Activated CD4-positive, alpha-beta memory T cell treated with anti-CD3 and anti-CD28 coated beads, Interleukin-2, amount 10 ng/mL, durations not matched to agents 7 days and 5 days (primary cell): ENCODE data around the gene TECPR1. TPM values are rescaled to one million over a fixed set of nuclear protein-coding genes. Genes with fewer than 3 reads are reported as not detected.
A peak's percentile ranks its signal among the peaks of the same experiment; 100 is the strongest.

ENCODE experiments used
- CTCF ChIA-PET: fragments of 350-600 bp; sonication (Branson Sonifier 250); formaldehyde crosslinking; loops from one replicate; lab custom pipeline; 2021; ENCODE audit warnings: antibody characterized with exemption, inconsistent platforms; lab: Charles Lee
- POLR2A ChIA-PET: fragments of 350-600 bp; sonication (Branson Sonifier 250); formaldehyde crosslinking; loops from one replicate; lab custom pipeline; 2021; ENCODE audit warnings: antibody characterized with exemption; lab: Charles Lee
- DNase-seq: peaks from one replicate; pipeline ENCODE4 v3.0.0-alpha.2; 2020
- H3K27ac Mint-ChIP-seq: one replicate; pipeline ENCODE4 v1.8.0; 2021; ENCODE audit warnings: mild to moderate bottlenecking, mixed read lengths
- H3K27me3 Mint-ChIP-seq: one replicate; pipeline ENCODE4 v1.8.0; 2021; ENCODE audit warnings: mixed read lengths
- H3K36me3 Mint-ChIP-seq: one replicate; pipeline ENCODE4 v1.8.0; 2021; ENCODE audit warnings: low read depth, mixed read lengths
- H3K4me1 Mint-ChIP-seq: one replicate; pipeline ENCODE4 v1.8.0; 2021; ENCODE audit warnings: mixed read lengths
- H3K4me3 Mint-ChIP-seq: one replicate; pipeline ENCODE4 v1.8.0; 2021; ENCODE audit warnings: mild to moderate bottlenecking, mixed read lengths
- H3K9me3 Mint-ChIP-seq: one replicate; pipeline ENCODE4 v1.8.0; 2021; ENCODE audit warnings: mixed read lengths
- total RNA-seq, 2 experiments: library from RNA; stranded (reverse); gene quantifications; one replicate each; pipeline ENCODE4 v1.2.3, GENCODE V29; 2021

TECPR1 gene
- total RNA-seq, 2 experiments from 2014 or later = 63.9 to 69.4 TPM

- no peaks in the 10 kb centered on the region for H3K9me3 Mint-ChIP-seq
- ChIA-PET POLR2A (interaction anchor here (1.4 to 1.9 kb wide), 2 partner anchors 30 kb away, joined by 6 to 9 read pairs; partner anchors contain the start of gene TECPR1), CTCF (no interaction called here)
- peaks cover 28% of the 10 kb centered on the region for H3K4me1 Mint-ChIP-seq
- peak within 1 kb of the TSS; percentile 68 for H3K27ac Mint-ChIP-seq
- peaks cover 4% of the 10 kb centered on the region for H3K36me3 Mint-ChIP-seq
- H3K27me3 Mint-ChIP-seq = no peaks in the 10 kb centered on the region
- DNase-seq = peak; percentile 92
- H3K4me3 Mint-ChIP-seq = peak within 1 kb of the TSS; percentile 77
Measured at GRCh38 chr7:98280791-98281756, 29.0 kb upstream of the TECPR1 start, which contains the start of gene BRI3. TSS of gene BRI3 (plus strand) at chr7:98281686. CDS start at chr7:98281796, 110 bp downstream.

DNA sequence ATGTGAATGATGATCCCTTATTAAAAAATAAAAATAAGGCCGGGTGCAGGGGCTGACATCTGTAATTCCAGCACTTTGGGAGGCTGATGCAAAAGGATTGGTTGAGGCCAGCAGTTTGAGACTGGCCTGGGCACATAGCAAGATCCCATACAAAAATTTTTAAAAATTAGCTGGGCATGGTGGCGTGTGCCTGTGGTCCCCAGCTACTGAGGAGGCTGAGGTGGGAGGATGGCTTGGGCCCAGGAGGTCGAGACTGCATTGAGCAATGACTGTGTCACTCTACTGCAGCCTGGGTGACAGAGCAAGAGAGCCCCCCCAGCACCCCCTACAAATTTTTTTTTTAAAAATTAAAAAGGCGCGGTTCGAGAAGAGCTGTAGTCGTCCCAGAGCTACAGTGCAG lies 28.3 kb upstream of the TECPR1 start:
- peak overlapping the region; percentile 77 for H3K4me3 Mint-ChIP-seq
- POLR2A ChIA-PET = interaction anchor here (1.4 kb wide), 1 partner anchor 29 kb away, joined by 9 read pairs; the partner anchor contains the start of gene TECPR1
- H3K4me1 Mint-ChIP-seq = peaks cover 28% of the 10 kb centered on the region
- no peaks in the 10 kb centered on the region for H3K27me3 Mint-ChIP-seq
- H3K27ac Mint-ChIP-seq = no peak overlapping the region
- H3K36me3 Mint-ChIP-seq = peaks cover 4% of the 10 kb centered on the region
- CTCF ChIA-PET = no interaction called here
- no peaks in the 10 kb centered on the region for H3K9me3 Mint-ChIP-seq
- no peak for DNase-seq

GRCh38 chr7:98278936-98279335 lies 26.9 kb upstream of the TECPR1 start:
- H3K4me3 Mint-ChIP-seq = no peak overlapping the region
- DNase-seq = no peak
- no peaks in the 10 kb centered on the region for H3K9me3 Mint-ChIP-seq
- ChIA-PET CTCF (interaction anchor here (1.0 kb wide), 1 partner anchor 13 kb away, joined by 5 read pairs; no protein-coding TSS in a partner anchor), POLR2A (no interaction called here)
- H3K4me1 Mint-ChIP-seq = peaks cover 20% of the 10 kb centered on the region
- no peak overlapping the region for H3K27ac Mint-ChIP-seq
- H3K27me3 Mint-ChIP-seq = no peaks in the 10 kb centered on the region
- peaks cover 4% of the 10 kb centered on the region for H3K36me3 Mint-ChIP-seq

DNA sequence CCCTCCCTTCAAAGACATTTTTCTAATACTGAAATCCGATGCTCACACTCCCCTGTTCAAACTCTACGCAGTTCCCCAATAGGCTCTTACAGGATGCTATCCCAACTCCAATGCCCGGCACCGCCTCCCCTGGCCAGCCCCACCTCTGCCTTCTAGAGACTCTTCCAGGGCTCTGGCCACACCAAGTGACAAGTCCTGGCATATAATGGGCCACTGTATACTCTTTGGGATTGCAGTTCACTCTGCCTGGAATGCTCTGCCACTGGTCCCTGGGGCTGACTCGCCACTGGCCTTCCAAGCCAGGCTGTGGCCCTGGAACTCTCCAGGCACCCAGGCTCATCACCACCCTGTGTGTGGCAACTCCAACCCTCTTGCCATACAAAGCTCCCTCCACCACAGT lies 26.4 kb upstream of the TECPR1 start:
- ChIA-PET POLR2A (no interaction called here), CTCF (interaction anchor here (0.6 to 1.0 kb wide), 2 partner anchors 12 to 24 kb away, joined by 3 to 5 read pairs; no protein-coding TSS in a partner anchor)
- H3K27ac Mint-ChIP-seq = no peak overlapping the region
- H3K36me3 Mint-ChIP-seq = peaks cover 4% of the 10 kb centered on the region
- DNase-seq = no peak
- peaks cover 17% of the 10 kb centered on the region for H3K4me1 Mint-ChIP-seq
- no peaks in the 10 kb centered on the region for H3K27me3 Mint-ChIP-seq
- no peaks in the 10 kb centered on the region for H3K9me3 Mint-ChIP-seq
- H3K4me3 Mint-ChIP-seq = no peak overlapping the region

DNA sequence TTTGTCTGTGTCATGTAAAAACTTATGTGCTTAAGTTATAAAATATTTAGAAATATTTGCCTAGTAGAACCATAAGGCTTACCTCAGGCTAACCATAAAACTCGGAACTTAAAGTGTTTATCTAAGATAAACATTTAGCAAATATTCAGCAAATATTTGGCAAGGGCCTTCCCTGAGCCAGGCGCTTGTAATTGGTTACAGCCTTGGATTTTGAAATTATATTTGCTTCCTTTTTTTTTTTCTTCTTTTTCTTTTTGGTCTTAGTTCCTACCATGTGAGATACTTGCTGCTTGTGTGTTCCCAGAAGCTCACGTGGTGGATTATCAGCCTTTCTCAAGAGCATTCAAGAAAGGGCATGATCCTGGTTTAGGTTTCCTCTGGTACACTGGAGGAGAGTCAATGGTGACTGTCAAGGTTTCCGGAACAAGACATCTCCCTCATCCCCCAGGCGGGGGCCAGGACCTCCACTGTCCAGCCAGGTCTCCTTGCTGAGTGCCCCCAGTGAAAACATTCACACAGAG lies 24.3 kb upstream of the TECPR1 start:
- DNase-seq = no peak
- Mint-ChIP-seq H3K4me3 (no peak overlapping the region), H3K27me3 (no peaks in the 10 kb centered on the region), H3K9me3 (no peaks in the 10 kb centered on the region), H3K27ac (no peak overlapping the region), H3K36me3 (no peaks in the 10 kb centered on the region), H3K4me1 (peaks cover 4% of the 10 kb centered on the region)
- CTCF ChIA-PET = no interaction called here
- POLR2A ChIA-PET = no interaction called here

- POLR2A ChIA-PET = interaction anchor here (1.0 to 1.3 kb wide), 2 partner anchors 16 to 17 kb away, joined by 3 read pairs; no protein-coding TSS in a partner anchor
- no peak for DNase-seq
- no peaks in the 10 kb centered on the region for H3K9me3 Mint-ChIP-seq
- CTCF ChIA-PET = interaction anchor here (1.4 kb wide), 1 partner anchor 17 kb away, joined by 4 read pairs; no protein-coding TSS in a partner anchor
- H3K27me3 Mint-ChIP-seq = no peaks in the 10 kb centered on the region
- H3K4me3 Mint-ChIP-seq = no peak overlapping the region
- H3K27ac Mint-ChIP-seq = no peak overlapping the region
- no peaks in the 10 kb centered on the region for H3K4me1 Mint-ChIP-seq
- H3K36me3 Mint-ChIP-seq = peaks cover 2% of the 10 kb centered on the region
Measured at GRCh38 chr7:98267303-98267702, 15.3 kb upstream of the TECPR1 start.

GRCh38 chr7:98266840-98267239 lies 14.8 kb upstream of the TECPR1 start:
- CTCF ChIA-PET = interaction anchor here (1.4 to 1.9 kb wide), 2 partner anchors 12 to 16 kb away, joined by 4 to 5 read pairs; no protein-coding TSS in a partner anchor
- DNase-seq = no peak
- no peaks in the 10 kb centered on the region for H3K9me3 Mint-ChIP-seq
- no peaks in the 10 kb centered on the region for H3K27me3 Mint-ChIP-seq
- POLR2A ChIA-PET = interaction anchor here (1.0 kb wide), 1 partner anchor 17 kb away, joined by 3 read pairs; no protein-coding TSS in a partner anchor
- no peak overlapping the region for H3K27ac Mint-ChIP-seq
- peaks cover 7% of the 10 kb centered on the region for H3K36me3 Mint-ChIP-seq
- no peak overlapping the region for H3K4me3 Mint-ChIP-seq
- no peaks in the 10 kb centered on the region for H3K4me1 Mint-ChIP-seq

DNA sequence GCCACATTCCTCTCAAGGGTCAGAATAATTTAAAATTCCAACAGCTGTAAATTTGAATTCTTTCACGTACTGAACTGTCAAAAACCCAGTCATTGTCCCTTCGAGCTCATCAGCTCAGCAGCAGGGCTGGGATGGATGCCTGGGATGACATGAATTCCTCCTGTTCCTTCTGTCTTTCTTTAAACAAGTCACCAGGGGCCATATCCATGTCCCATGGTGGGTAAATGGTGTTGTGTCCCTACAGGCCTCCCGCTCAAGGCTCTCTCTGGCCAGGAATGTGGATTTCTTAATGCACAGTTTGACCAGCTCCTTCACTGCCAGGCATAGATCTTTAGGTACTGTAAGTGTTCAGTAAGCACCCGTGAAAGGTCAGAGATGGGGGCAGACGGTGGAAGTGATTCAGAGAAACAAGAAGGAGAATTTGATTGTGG lies 13.8 kb upstream of the TECPR1 start:
- no peaks in the 10 kb centered on the region for H3K4me1 Mint-ChIP-seq
- H3K9me3 Mint-ChIP-seq = no peaks in the 10 kb centered on the region
- ChIA-PET CTCF (interaction anchor here (0.7 to 1.9 kb wide), 5 partner anchors 13 to 1067 kb away, joined by 3 to 5 read pairs (median 3); no protein-coding TSS in a partner anchor), POLR2A (no interaction called here)
- no peak overlapping the region for H3K4me3 Mint-ChIP-seq
- H3K36me3 Mint-ChIP-seq = peaks cover 14% of the 10 kb centered on the region
- no peaks in the 10 kb centered on the region for H3K27me3 Mint-ChIP-seq
- DNase-seq = no peak
- H3K27ac Mint-ChIP-seq = no peak overlapping the region

GRCh38 chr7:98257701-98258100 lies 5.7 kb upstream of the TECPR1 start:
- DNase-seq = no peak
- Mint-ChIP-seq H3K4me1 (peaks cover 31% of the 10 kb centered on the region), H3K9me3 (no peaks in the 10 kb centered on the region), H3K27me3 (no peaks in the 10 kb centered on the region), H3K4me3 (no peak overlapping the region), H3K27ac (no peak overlapping the region), H3K36me3 (peaks cover 42% of the 10 kb centered on the region)
- POLR2A ChIA-PET = no interaction called here
- CTCF ChIA-PET = no interaction called here

GRCh38 chr7:98256431-98256830 lies 4.4 kb upstream of the TECPR1 start:
- H3K4me1 Mint-ChIP-seq = peaks cover 36% of the 10 kb centered on the region
- no peaks in the 10 kb centered on the region for H3K27me3 Mint-ChIP-seq
- H3K4me3 Mint-ChIP-seq = no peak overlapping the region
- ChIA-PET POLR2A (no interaction called here), CTCF (no interaction called here)
- H3K27ac Mint-ChIP-seq = peak overlapping the region; percentile 26
- no peak for DNase-seq
- peaks cover 34% of the 10 kb centered on the region for H3K36me3 Mint-ChIP-seq
- no peaks in the 10 kb centered on the region for H3K9me3 Mint-ChIP-seq

DNA sequence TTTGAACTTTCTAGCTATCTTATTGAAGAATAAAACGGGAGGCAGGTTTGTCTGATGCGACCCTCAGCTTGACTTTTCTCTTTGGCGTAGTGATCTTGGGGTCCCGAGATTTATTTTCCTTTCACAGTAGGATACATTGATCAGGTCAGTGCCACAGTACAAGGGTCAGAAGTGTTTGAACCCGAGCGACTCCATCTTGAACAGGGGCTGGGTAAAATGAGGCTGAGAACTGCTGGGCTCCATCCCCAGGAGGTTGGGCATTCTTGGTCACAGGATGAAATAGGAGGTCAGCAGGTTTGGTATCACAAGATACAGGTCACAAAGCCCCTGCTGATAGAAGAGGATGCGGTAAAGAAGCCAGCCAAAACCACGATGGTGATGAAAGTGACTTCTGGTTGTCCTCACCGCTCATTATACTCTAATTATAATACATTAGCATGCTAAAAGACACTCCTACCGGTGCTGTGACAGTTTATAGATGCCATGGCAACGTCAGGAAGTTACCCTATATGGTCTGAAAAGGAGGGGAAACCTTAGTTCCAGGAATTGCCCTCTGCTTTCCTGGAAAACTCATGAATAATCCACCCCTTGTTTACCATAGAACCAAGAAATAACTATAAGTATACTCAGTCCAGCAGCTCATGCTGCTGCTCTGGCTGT lies 3.0 kb upstream of the TECPR1 start:
- peaks cover 46% of the 10 kb centered on the region for H3K4me1 Mint-ChIP-seq
- H3K9me3 Mint-ChIP-seq = no peaks in the 10 kb centered on the region
- POLR2A ChIA-PET = interaction anchor here (1.7 kb wide), 1 partner anchor 148 kb away, joined by 5 read pairs; no protein-coding TSS in a partner anchor
- no peak overlapping the region for H3K4me3 Mint-ChIP-seq
- peak overlapping the region; percentile 77 for H3K27ac Mint-ChIP-seq
- H3K27me3 Mint-ChIP-seq = no peaks in the 10 kb centered on the region
- H3K36me3 Mint-ChIP-seq = peaks cover 27% of the 10 kb centered on the region
- DNase-seq = peak; percentile 59
- CTCF ChIA-PET = interaction anchor here (0.5 kb wide), 1 partner anchor 16 kb away, joined by 3 read pairs; no protein-coding TSS in a partner anchor

GRCh38 chr7:98254516-98254915 lies 2.5 kb upstream of the TECPR1 start:
- H3K27me3 Mint-ChIP-seq = no peaks in the 10 kb centered on the region
- H3K4me3 Mint-ChIP-seq = no peak overlapping the region
- peaks cover 52% of the 10 kb centered on the region for H3K4me1 Mint-ChIP-seq
- no peaks in the 10 kb centered on the region for H3K9me3 Mint-ChIP-seq
- peak overlapping the region; percentile 77 for H3K27ac Mint-ChIP-seq
- ChIA-PET POLR2A (interaction anchor here (1.7 kb wide), 1 partner anchor 147 kb away, joined by 5 read pairs; no protein-coding TSS in a partner anchor), CTCF (interaction anchor here (0.5 kb wide), 1 partner anchor 17 kb away, joined by 3 read pairs; no protein-coding TSS in a partner anchor)
- H3K36me3 Mint-ChIP-seq = peaks cover 30% of the 10 kb centered on the region
- no peak for DNase-seq
